Stimulated activated CD8-positive, alpha-beta memory T cell treated with anti-CD3 and anti-CD28 coated beads, Interleukin-4, amount 100 ng/mL, for 4 hours (primary cell): ENCODE data around the gene PNMA6E.
"Not testable (repeated sequence)": the region's sequence is repeated elsewhere in the genome, so short reads cannot be mapped to it uniquely, and the experiment has no call there.

Source experiments
- DNase-seq, 2 donors: peaks; one replicate each; pipeline ENCODE4 v3.0.0-alpha.2; 2020; ENCODE audit warnings: low read depth in 2 of 2, low spot score in 1 of 2

The PNMA6E gene

DNA sequence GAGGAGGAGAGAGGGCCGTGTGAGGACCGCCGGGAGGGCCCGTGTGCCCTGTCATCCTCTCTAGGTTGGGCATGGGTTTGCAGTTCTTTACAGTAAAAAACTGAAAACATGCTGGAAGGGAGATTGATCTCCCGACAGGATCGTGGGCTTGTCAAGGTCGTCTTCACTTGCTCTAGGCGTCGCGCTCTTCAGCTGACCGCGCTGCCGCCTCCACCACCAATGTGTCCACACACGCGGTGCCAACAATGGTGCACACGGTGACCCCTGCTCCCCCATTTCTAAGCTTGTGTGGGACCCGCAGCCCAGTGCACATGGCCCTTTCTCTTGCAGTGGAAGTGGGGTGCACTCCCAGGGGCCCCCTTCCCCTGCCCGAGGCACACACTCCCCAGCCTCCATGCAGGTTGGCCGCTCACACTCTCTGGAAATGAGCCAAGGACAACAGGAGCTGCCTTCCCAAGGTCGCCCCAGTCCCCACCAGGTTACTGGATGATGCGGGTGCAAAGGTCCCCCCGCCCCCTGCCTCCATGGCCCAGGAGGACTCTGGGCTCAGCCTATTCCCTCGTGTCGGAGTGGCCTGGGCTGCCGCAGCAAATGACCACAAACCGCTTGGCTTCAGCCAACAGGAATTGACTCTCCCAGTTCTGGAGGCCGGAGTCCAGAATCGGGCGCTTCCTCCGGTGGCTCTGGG is 8.4 kb upstream of the PNMA6E start:
- DNase-seq = no peak

GRCh38 chrX:153408871-153409351 is 7.8 kb upstream of the PNMA6E start:
- no peak for DNase-seq

GRCh38 chrX:153408221-153408721 is 7.1 kb upstream of the PNMA6E start:
- DNase-seq = no peak

GRCh38 chrX:153407736-153408135 is 6.6 kb upstream of the PNMA6E start:
- DNase-seq = no peak

DNA sequence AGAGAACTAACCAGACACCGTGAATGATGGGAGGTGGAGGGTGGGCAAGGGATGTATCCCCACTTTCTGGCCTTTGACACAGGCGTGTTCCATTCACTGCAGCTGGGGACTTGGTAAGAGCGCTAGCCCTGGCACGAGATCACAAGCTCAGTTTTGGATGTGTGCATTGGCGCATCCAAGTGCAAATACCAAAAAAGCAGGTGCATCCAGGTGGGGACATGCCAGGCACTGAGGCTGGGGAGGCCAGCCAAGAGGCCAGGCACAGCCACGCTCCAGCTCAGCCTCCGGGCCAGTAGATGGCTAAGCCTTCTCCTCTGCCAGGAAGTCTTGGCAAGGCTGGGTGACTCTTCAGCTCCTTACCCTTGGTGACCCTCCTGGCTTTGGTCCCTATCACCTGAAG is 5.8 kb upstream of the PNMA6E start:
- DNase-seq = no peak

GRCh38 chrX:153406011-153406410 is 4.9 kb upstream of the PNMA6E start:
- no peak for DNase-seq

DNA sequence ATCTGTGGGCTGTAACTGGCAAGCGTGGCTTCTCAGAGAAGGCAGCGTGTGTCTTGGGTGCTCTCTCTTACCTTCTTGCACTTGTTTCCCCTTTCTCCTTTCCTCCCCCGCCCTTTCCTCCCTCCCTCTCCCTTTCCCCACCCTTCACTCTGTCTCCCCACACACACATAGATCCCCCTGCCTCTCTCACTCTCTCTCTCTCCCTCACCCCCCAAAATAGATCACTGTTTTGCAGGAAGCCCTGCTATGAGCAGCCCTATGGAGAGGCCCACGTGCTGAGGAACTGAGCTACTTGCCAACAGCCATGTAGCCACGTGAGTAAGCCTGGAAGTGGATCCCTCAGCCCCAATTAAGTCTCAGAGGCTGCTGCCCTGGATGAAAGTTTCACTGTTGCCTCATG is 4.3 kb upstream of the PNMA6E start:
- no peak for DNase-seq

GRCh38 chrX:153404333-153404732 is 3.2 kb upstream of the PNMA6E start:
- DNase-seq = not testable (repeated sequence)

DNA sequence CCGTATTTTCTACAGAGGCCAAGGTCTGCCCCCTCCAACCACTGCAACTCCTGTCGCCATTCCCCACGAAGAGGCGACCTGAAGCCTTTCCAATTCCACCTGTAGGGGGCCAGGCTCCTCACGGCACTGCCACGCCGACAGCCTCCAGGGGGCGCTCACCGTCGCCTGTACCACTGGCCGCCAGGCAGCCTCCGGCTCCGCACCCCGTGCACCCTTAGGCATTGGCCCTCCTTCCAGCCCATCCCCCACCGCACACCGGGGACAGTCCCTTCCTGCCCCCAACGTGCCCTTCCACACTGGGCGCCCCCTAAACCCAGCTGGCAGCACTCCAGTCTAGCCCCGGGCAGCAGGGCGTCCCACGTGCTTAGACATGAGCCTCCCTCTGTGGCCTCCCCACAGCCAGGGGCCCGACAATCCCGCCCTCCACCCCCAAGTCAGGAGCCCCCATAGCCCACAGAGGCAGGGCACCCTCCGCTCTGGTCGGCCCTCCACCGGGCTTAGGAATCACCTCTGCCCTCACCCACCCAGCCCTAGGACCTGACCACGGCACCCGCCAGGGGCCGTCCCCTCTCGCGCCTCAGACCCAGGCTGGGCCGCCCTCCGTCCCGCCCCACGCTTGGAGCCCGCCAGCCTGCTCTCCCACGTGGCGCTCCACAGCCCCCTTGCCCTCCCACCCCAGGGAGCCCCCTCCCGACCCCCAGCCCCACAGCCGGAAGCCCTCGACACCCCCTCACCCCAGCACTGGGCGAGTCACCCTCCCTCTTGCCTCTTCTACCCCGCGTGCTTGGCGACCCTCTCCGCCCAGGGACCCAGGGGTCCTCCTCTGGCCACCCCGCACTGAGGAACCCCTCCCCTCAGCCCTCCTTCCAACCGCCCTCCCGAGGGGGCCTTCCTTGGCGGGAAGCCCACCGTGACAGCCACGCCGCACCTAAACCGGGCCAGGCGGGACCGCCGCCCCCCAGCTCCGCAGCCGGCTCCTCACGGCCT is 711 bp downstream of the PNMA6E start:
- DNase-seq = no peak

DNA sequence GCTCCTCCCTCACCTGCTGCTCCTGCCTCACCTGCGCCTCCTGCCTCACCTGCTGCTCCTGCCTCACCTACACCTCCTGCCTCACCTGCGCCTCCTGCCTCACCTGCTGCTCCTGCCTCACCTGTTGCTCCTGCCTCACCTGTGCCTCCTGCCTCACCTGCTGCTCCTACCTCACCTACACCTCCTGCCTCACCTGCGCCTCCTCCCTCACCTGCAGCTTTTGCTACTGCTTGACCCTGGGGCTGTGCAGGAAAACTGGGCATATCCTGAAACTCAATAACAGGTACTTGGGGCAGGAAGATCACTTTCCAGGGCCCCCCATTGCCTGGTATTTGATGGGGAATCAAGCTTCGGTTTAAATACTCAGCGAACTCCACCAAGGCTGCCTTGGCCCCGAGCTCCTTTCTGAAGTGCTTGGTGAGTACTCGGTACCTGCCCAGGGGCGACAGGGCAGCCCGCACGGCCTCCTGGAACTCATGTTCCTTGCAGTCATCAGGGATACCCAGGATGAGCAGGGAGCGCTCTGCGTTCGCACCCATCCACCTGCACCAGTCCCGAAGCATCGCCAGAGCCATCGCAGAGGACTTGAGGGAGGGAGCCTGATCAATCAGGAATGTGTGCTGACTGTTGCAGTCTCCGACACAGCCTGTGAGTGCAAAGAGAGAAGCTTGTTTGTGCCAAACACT is 2.7 kb downstream of the PNMA6E start:
- DNase-seq = no peak

GRCh38 chrX:153397256-153397960 is 3.7 kb downstream of the PNMA6E start:
- DNase-seq = no peak

- no peak for DNase-seq
Observed at GRCh38 chrX:153396320-153397195, 4.6 kb downstream of the PNMA6E start.

- no peak for DNase-seq
Observed at GRCh38 chrX:153395613-153396319, 5.4 kb downstream of the PNMA6E start.

GRCh38 chrX:153394612-153395011 is 6.5 kb downstream of the PNMA6E start:
- DNase-seq = no peak

DNA sequence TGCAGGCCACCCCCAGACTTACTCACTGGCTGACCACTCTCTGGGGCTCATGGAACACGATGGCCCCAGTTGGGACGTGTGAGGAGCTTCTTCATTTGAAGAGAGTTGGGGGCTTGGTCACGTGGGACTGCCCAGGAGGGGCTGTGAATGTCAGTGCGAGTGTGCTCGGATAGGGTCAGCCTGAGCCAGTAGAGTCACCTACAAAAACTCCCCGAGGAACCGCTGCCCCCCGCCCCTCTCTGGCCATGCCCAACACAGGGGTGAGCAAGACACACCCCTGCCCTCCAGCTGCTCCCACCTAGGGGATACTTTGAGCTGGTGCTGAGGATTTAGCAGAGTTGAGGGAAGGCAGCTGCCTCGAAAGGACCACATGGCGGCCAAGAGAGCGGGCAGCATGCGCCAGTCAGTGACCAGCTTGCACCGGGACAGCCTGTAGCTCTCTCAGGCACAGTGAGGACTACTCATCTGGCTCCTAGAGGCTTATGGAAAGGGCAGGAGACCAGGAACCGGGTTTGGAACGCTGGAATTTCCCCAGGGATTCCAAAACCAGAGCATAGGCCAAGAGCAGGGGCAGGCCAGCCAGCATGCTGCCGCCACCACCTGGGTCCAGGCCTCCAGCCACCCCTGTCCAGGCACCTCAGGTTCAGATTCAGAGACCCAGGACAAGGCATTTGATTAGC is 8.4 kb downstream of the PNMA6E start:
- no peak for DNase-seq

- not testable (repeated sequence) for DNase-seq
Observed at GRCh38 chrX:153389460-153389768, 11.7 kb downstream of the PNMA6E start.

- DNase-seq = no peak
Observed at GRCh38 chrX:153388722-153389459, 12.3 kb downstream of the PNMA6E start.
